H1 (cell line): ENCODE results near the gene TMUB2. TPM values are rescaled to one million over a fixed set of nuclear protein-coding genes. Genes with fewer than 3 reads are reported as not detected.
A peak's percentile ranks its signal among the peaks of the same experiment; 100 is the strongest.

Experiments
- CTCF ChIA-PET: fragments of 300-600 bp; sonication (Branson Sonifier 250); formaldehyde crosslinking; loops from one replicate; lab custom pipeline; 2021; ENCODE audit not compliant: partially characterized antibody; lab: Charles Lee
- POLR2A ChIA-PET: fragments of 300-600 bp; sonication (Branson Sonifier 250); formaldehyde crosslinking; loops from one replicate; lab custom pipeline; 2021; ENCODE audit warnings: inconsistent platforms; ENCODE audit not compliant: partially characterized antibody; lab: Charles Lee
- DNase-seq, 2 experiments: peaks; one replicate each; pipeline versions ENCODE4 v3.0.0 to v3.0.0-alpha.2; 2010 to 2022; ENCODE audit warnings: low spot score in 2 of 2, low read depth in 1 of 2, mixed read lengths in 1 of 2
- FAIRE-seq: peaks from 2 replicates; lab custom pipeline; 2011; peaks lifted over from hg19 to GRCh38; lab: Jason Lieb, UNC
- H2AFZ ChIP-seq: 2 replicates; pipeline ENCODE4 v1.8.1; 2012; ENCODE audit warnings: low read length, inconsistent platforms
- H2AK5ac ChIP-seq: 2 replicates; pipeline ENCODE4 v1.6.1; 2013; ENCODE audit warnings: low read depth, low read length
- H2BK120ac ChIP-seq: replicated peaks from 2 replicates; pipeline ENCODE3; 2013; ENCODE audit warnings: low read depth, low read length, inconsistent platforms
- H2BK12ac ChIP-seq: 2 replicates; pipeline ENCODE4 v1.6.1; 2013; ENCODE audit warnings: low read depth, low read length
- H2BK15ac ChIP-seq: 2 replicates; pipeline ENCODE4 v1.6.1; 2013; ENCODE audit warnings: low read length
- H2BK20ac ChIP-seq: 2 replicates; pipeline ENCODE4 v1.6.1; 2013; ENCODE audit warnings: low read length
- H2BK5ac ChIP-seq: 2 replicates; pipeline ENCODE4 v1.6.1; 2013; ENCODE audit warnings: low read depth, low read length
- H3K14ac ChIP-seq: 2 replicates; pipeline ENCODE4 v1.6.1; 2013; ENCODE audit warnings: inconsistent platforms; ENCODE audit not compliant: insufficient read length
- H3K18ac ChIP-seq: 2 replicates; pipeline ENCODE4 v1.6.1; 2013; ENCODE audit warnings: low read length; ENCODE audit errors: extremely low read depth
- H3K23ac ChIP-seq: 2 replicates; pipeline ENCODE4 v1.6.1; 2013; ENCODE audit warnings: inconsistent platforms; ENCODE audit not compliant: insufficient read length
- H3K23me2 ChIP-seq: 2 replicates; pipeline ENCODE4 v1.6.1; 2013; ENCODE audit warnings: low read depth, low read length
- H3K27ac ChIP-seq: 2 replicates; pipeline ENCODE4 v1.6.1; 2011; ENCODE audit warnings: low read depth, low read length, inconsistent platforms
- H3K27me3 ChIP-seq, 4 experiments: replicated peaks in 1 of 4; 1 replicate in 1 of 4; 2 replicates in 3 of 4; pipeline versions ENCODE4 v1.6.1 to v1.8.1; 2011 to 2013; ENCODE audit warnings: low read length in 3 of 4, mild to moderate bottlenecking in 3 of 4, inconsistent platforms in 2 of 4, mixed read lengths in 2 of 4, moderate library complexity in 1 of 4; ENCODE audit not compliant: control insufficient read depth in 3 of 4, insufficient read depth in 3 of 4; ENCODE audit errors: extremely low read depth in 1 of 4
- H3K36me3 ChIP-seq, 4 experiments: 2 replicates each; pipeline versions ENCODE4 v1.6.1 to v1.8.1; 2011 to 2013; ENCODE audit warnings: mild to moderate bottlenecking in 4 of 4, low read length in 3 of 4, moderate library complexity in 2 of 4, control low read depth in 1 of 4, inconsistent platforms in 1 of 4; ENCODE audit not compliant: insufficient read depth in 4 of 4, control insufficient read depth in 2 of 4
- H3K4ac ChIP-seq: replicated peaks from 2 replicates; pipeline ENCODE3; 2013; ENCODE audit warnings: low read length, low read depth, mixed read lengths, inconsistent platforms; ENCODE audit not compliant: insufficient read length
- H3K4me1 ChIP-seq, 4 experiments: replicated peaks in 1 of 4; 1 replicate in 1 of 4; 2 replicates in 3 of 4; pipeline versions ENCODE4 v1.6.1 to v1.8.1; 2011 to 2013; ENCODE audit warnings: low read length in 3 of 4, inconsistent platforms in 2 of 4, mixed read lengths in 1 of 4; ENCODE audit not compliant: insufficient read depth in 4 of 4, control insufficient read depth in 3 of 4
- H3K4me2 ChIP-seq, 2 experiments: 2 replicates each; pipeline versions ENCODE4 v1.6.1 to v1.8.1; 2011 to 2013; ENCODE audit warnings: low read depth in 2 of 2, low read length in 2 of 2, control low read depth in 1 of 2, inconsistent platforms in 1 of 2, mild to moderate bottlenecking in 1 of 2; ENCODE audit not compliant: insufficient read depth in 1 of 2
- H3K4me3 ChIP-seq, 4 experiments: fragments of 200-600, 300-600 bp in 1 of 4; sonication (generic), shearing (Covaris generic), sonication (Bioruptor Twin) in 1 of 4; 2 replicates each; pipeline versions ENCODE4 v1.5.1 to v1.8.1; 2011 to 2016; ENCODE audit warnings: low read length in 4 of 4, low read depth in 3 of 4, control low read depth in 2 of 4, inconsistent platforms in 2 of 4, mild to moderate bottlenecking in 2 of 4, mixed read lengths in 1 of 4, moderate library complexity in 1 of 4; ENCODE audit not compliant: insufficient read depth in 2 of 4; ENCODE audit errors: extremely low read depth in 1 of 4
- H3K56ac ChIP-seq: replicated peaks from 2 replicates; pipeline ENCODE3; 2013; ENCODE audit warnings: low read depth, mild to moderate bottlenecking, mixed read lengths, low read length, inconsistent platforms; ENCODE audit not compliant: insufficient read length
- H3K79me1 ChIP-seq: 2 replicates; pipeline ENCODE4 v1.6.1; 2013; ENCODE audit warnings: low read depth, low read length, control low read depth
- H3K79me2 ChIP-seq, 2 experiments: 2 replicates each; pipeline versions ENCODE4 v1.6.1 to v1.8.1; 2012 to 2013; ENCODE audit warnings: low read length in 2 of 2, mild to moderate bottlenecking in 2 of 2, inconsistent platforms in 1 of 2; ENCODE audit not compliant: insufficient read depth in 2 of 2, control insufficient read depth in 1 of 2
- H3K9ac ChIP-seq, 4 experiments: replicated peaks in 1 of 4; 1 replicate in 1 of 4; 2 replicates in 3 of 4; pipeline versions ENCODE4 v1.6.1 to v1.8.1; 2011 to 2013; ENCODE audit warnings: low read depth in 3 of 4, low read length in 3 of 4, control low read depth in 2 of 4, mild to moderate bottlenecking in 2 of 4, moderate library complexity in 2 of 4, inconsistent platforms in 1 of 4; ENCODE audit errors: extremely low read depth in 1 of 4
- H3K9me3 ChIP-seq, 2 experiments: 2 replicates each; pipeline versions ENCODE4 v1.6.1 to v1.8.1; 2012 to 2013; ENCODE audit warnings: mild to moderate bottlenecking in 2 of 2, moderate library complexity in 2 of 2, control low read depth in 1 of 2, inconsistent platforms in 1 of 2, low read depth in 1 of 2, low read length in 1 of 2, mixed read lengths in 1 of 2; ENCODE audit not compliant: insufficient read depth in 2 of 2
- H4K20me1 ChIP-seq, 2 experiments: replicated peaks in 1 of 2; 2 replicates each; pipeline versions ENCODE3 to v1.8.1; 2011 to 2013; ENCODE audit warnings: inconsistent platforms in 2 of 2, low read length in 2 of 2, mild to moderate bottlenecking in 1 of 2; ENCODE audit not compliant: insufficient read depth in 2 of 2, control insufficient read depth in 1 of 2
- H4K5ac ChIP-seq: 2 replicates; pipeline ENCODE4 v1.6.1; 2013; ENCODE audit warnings: low read length, low read depth, mixed read lengths, inconsistent platforms; ENCODE audit not compliant: insufficient read length
- H4K8ac ChIP-seq: 2 replicates; pipeline ENCODE4 v1.8.0; 2013; ENCODE audit warnings: mild to moderate bottlenecking, moderate library complexity, low read length, inconsistent platforms; ENCODE audit not compliant: insufficient read depth; ENCODE audit errors: extremely low read depth
- H4K91ac ChIP-seq: replicated peaks from 2 replicates; pipeline ENCODE3; 2013; ENCODE audit warnings: low read length, mixed read lengths, inconsistent platforms; ENCODE audit not compliant: insufficient read length
- WGBS, 2 experiments: shearing (Covaris generic) in 1 of 2; methylation state at CpG; one replicate each; pipeline versions ENCODE4 v1.1.6 to v1.1.7; 2013 to 2015; ENCODE audit warnings: low lambda C conversion rate in 2 of 2, mixed read lengths in 2 of 2, inconsistent platforms in 1 of 2, low coverage in 1 of 2, missing lambda C conversion rate in 1 of 2; ENCODE audit not compliant: insufficient replicate concordance in 2 of 2, insufficient coverage in 1 of 2, insufficient read length in 1 of 2; ENCODE audit errors: extremely low coverage in 1 of 2, missing lambda C conversion rate in 1 of 2; 5-methylcytosine and 5-hydroxymethylcytosine counted together
- polyA plus RNA-seq, 7 experiments: library from polyadenylated mRNA; depleted of rRNA in 3 of 7; stranded (reverse) in 5 of 7; unstranded in 2 of 7; fragments of >200 nt in 5 of 7; fragments of 200-250 nt in 2 of 7; gene quantifications; 1 replicate in 5 of 7; 2 replicates in 1 of 7; 4 replicates in 1 of 7; pipeline versions ENCODE4 v1.2.1 to v1.2.3, GENCODE V29; 2011 to 2013; ENCODE audit warnings: missing spikeins in 2 of 7, mixed read lengths in 2 of 7
- total RNA-seq: library from RNA; stranded (reverse); fragmentation: NEBNext Ultra II Directional; extraction: Animal tissue kit (Norgen Biotek cat#: 25700); gene quantifications from 2 replicates; pipeline ENCODE4 v1.2.1, GENCODE V29; 2021
- TF ChIP-seq, protein P1 (sequence below): IDR thresholded peaks from 2 replicates; pipeline ENCODE4 v1.6.1; 2012; ENCODE audit warnings: inconsistent platforms

Gene TMUB2
- total and polyA plus RNA-seq, 2 of the 8 experiments (the other 6 are each of a cell fraction or from before 2014, with no cell fraction given) = 18.5 to 30.5 TPM

DNA sequence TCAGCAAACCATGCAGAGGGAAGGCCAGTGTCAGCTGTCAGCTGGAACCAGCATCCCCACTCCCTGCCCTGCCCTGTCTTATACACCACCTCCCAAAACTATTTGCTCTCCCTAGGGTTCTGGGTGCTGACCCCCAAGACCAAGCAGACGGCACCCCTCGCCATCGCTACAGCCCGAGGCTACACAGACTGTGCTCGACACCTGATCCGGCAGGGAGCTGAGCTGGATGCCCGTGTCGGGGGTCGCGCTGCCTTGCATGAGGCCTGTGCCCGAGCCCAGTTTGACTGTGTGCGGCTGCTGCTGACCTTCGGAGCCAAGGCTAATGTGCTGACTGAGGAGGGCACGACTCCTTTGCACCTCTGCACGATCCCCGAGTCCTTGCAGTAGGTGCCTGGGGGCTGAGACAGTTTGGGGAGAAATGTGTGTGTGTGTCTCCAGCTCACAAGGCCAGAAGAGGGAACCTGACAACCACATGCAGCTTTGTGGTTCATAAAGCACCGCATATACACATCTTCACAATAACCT is 14.8 kb upstream of the TMUB2 start:
- Histone ChIP-seq H2BK120ac (no peak overlapping the region), H3K4me3 (no peak overlapping the region), H3K4me1 (peaks cover 0 to 15% (median 8%) of the 10 kb centered on the region in 4 experiments; a peak in 5 of 7 replicates), H3K79me2 (no peaks in the 10 kb centered on the region), H3K9me3 (no peaks in the 10 kb centered on the region), H3K79me1 (no peaks in the 10 kb centered on the region), H3K4ac (peak overlapping the region; percentile 53), H3K23ac (no peak overlapping the region), H3K27me3 (no peaks in the 10 kb centered on the region), H2BK12ac (no peak overlapping the region), H2BK5ac (peak overlapping the region; percentile 49; the same call in 1 of the 2 replicates), H4K8ac (no peak overlapping the region), H3K18ac (no peak overlapping the region), H4K20me1 (peaks cover 0 to 1% of the 10 kb centered on the region in 2 experiments), H3K14ac (no peak overlapping the region), H3K27ac (no peak overlapping the region), H3K23me2 (no peaks in the 10 kb centered on the region), H4K5ac (no peak overlapping the region), H2BK20ac (no peak overlapping the region), H4K91ac (no peak overlapping the region), H2BK15ac (no peak overlapping the region), H3K9ac (no peak overlapping the region), H2AK5ac (no peak overlapping the region), H3K4me2 (no peak overlapping the region), H3K36me3 (peaks cover 0 to 8% (median 3%) of the 10 kb centered on the region in 4 experiments; a peak in 4 of 8 replicates), H2AFZ (no peak overlapping the region), H3K56ac (no peak overlapping the region)
- DNase-seq = no peak
- ChIA-PET CTCF (interaction anchor here (0.9 to 8.1 kb wide), 13 partner anchors 12 to 182 kb away, joined by 3 to 61 read pairs (median 5); partner anchors contain the start of gene TMUB2), POLR2A (interaction anchor here (0.6 to 8.7 kb wide), 14 partner anchors 8 to 292 kb away, joined by 3 to 84 read pairs (median 4); partner anchors contain the start of genes HDAC5, LSM12 and TMUB2)
- no peak for FAIRE-seq
- 92% methylated on average over 17 of the region's 17 CpGs; no CpG with 5 or more reads in 1 of the 2 experiments for WGBS, 2 experiments
- TF ChIP-seq, protein P1, sequence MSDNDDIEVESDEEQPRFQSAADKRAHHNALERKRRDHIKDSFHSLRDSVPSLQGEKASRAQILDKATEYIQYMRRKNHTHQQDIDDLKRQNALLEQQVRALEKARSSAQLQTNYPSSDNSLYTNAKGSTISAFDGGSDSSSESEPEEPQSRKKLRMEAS = 0 out of 2 replicates have a peak, but pooled peaks have one; percentile 3
